A549 (cell line): ENCODE measurements around the gene GLYATL3.

ENCODE experiments used
- TF ChIP-seq, protein P1 (sequence below): fragments of 250-450 bp; sonication (Bioruptor Pico); IDR thresholded peaks from 2 replicates; pipeline ENCODE4 v1.5.0; 2021; ENCODE audit warnings: mild to moderate bottlenecking, moderate library complexity, borderline replicate concordance
- TF ChIP-seq, protein P2 (sequence below): fragments of >200 bp; sonication (Bioruptor Twin); formaldehyde crosslinking; IDR thresholded peaks from 3 replicates; pipeline ENCODE4 v1.5.1; 2016
- TF ChIP-seq, protein P3 (sequence below): IDR thresholded peaks from 2 replicates; pipeline ENCODE4 v1.6.1; 2012; ENCODE audit warnings: low read depth, borderline replicate concordance

DNA sequence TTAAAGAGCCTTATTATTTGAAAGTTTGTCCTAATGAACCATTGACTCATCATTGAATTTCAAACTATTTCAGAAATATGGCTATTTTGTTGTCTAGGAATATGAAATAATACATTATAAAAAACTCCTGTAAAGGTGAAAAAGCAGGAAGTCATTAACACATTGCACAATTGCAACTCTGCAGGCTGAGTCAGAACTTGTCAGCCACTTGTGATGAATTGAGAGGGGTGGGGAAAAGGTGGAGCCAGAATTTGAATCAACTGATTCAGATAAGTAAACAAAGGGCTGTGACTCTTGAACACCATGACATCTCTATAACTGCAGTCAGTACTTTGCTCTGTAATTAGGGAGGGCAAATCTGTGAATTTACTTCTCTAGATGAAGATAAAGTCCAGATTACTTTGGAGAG, 56.7 kb downstream of the GLYATL3 start:
- TF ChIP-seq, protein P1, sequence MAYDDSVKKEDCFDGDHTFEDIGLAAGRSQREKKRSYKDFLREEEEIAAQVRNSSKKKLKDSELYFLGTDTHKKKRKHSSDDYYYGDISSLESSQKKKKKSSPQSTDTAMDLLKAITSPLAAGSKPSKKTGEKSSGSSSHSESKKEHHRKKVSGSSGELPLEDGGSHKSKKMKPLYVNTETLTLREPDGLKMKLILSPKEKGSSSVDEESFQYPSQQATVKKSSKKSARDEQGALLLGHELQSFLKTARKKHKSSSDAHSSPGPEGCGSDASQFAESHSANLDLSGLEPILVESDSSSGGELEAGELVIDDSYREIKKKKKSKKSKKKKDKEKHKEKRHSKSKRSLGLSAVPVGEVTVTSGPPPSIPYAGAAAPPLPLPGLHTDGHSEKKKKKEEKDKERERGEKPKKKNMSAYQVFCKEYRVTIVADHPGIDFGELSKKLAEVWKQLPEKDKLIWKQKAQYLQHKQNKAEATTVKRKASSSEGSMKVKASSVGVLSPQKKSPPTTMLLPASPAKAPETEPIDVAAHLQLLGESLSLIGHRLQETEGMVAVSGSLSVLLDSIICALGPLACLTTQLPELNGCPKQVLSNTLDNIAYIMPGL (CRISPR knock-in tag), result no peak
- TF ChIP-seq, protein P2, sequence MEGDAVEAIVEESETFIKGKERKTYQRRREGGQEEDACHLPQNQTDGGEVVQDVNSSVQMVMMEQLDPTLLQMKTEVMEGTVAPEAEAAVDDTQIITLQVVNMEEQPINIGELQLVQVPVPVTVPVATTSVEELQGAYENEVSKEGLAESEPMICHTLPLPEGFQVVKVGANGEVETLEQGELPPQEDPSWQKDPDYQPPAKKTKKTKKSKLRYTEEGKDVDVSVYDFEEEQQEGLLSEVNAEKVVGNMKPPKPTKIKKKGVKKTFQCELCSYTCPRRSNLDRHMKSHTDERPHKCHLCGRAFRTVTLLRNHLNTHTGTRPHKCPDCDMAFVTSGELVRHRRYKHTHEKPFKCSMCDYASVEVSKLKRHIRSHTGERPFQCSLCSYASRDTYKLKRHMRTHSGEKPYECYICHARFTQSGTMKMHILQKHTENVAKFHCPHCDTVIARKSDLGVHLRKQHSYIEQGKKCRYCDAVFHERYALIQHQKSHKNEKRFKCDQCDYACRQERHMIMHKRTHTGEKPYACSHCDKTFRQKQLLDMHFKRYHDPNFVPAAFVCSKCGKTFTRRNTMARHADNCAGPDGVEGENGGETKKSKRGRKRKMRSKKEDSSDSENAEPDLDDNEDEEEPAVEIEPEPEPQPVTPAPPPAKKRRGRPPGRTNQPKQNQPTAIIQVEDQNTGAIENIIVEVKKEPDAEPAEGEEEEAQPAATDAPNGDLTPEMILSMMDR, result no peak
- TF ChIP-seq, protein P3, sequence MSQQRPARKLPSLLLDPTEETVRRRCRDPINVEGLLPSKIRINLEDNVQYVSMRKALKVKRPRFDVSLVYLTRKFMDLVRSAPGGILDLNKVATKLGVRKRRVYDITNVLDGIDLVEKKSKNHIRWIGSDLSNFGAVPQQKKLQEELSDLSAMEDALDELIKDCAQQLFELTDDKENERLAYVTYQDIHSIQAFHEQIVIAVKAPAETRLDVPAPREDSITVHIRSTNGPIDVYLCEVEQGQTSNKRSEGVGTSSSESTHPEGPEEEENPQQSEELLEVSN, result no peak
